ENCODE results near the gene PSMC3IP. TPM values are rescaled to one million over a fixed set of nuclear protein-coding genes. Genes with fewer than 3 reads are reported as not detected.

The PSMC3IP gene
- total and polyA plus RNA-seq, 2 donors (not counting 3 experiments of a cell fraction or from before 2014, with no cell fraction given), result 5.9 to 19.3 TPM

DNA sequence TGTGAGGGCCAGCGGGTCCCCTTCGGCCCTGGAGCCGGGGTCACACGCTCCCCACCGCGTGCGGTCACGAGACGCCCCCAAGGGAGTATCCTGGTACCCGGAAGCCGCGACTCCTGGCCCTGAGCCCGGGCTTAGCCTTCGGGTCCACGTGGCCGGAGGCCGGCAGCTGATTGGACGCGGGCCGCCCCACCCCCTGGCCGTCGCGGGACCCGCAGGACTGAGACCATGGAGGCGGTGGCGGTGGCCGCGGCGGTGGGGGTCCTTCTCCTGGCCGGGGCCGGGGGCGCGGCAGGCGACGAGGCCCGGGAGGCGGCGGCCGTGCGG, 41.5 kb downstream of the PSMC3IP start, which contains the start of gene NAGLU:
TSS of gene NAGLU (plus strand) at position 194 of the 324 bp plus-strand sequence. CDS start at position 226, 32 bp downstream.
- H4K20me1 ChIP-seq (replicated peaks; ENCODE audit: control insufficient read depth, extremely low read depth, insufficient read depth, low read length), result no peaks in the 10 kb centered on the region
- H3K9me3 ChIP-seq (replicated peaks; ENCODE audit: control insufficient read depth, insufficient read depth, low read length), result no peaks in the 10 kb centered on the region
- H3K4me2 ChIP-seq (ENCODE audit: insufficient read depth, low read length), result peak within 1 kb of the TSS; percentile 79
- dilution Hi-C loops (cut with MboI; ENCODE audit: extremely low pct_ligation_motif_present, low sequenced_read_pairs), result no loop called here
- intact Hi-C loops (cut with micrococcal nuclease), result loop anchor here (1.0 to 2.0 kb wide), 2 partner anchors 18 to 19 kb away; no protein-coding TSS in a partner anchor
- peaks cover 4% of the 10 kb centered on the region for H3K79me2 ChIP-seq (ENCODE audit: control insufficient read depth, insufficient read depth, low read length)
- H3K27ac ChIP-seq (ENCODE audit: insufficient read depth, low read depth, low read length), result peak within 1 kb of the TSS; percentile 79
- no TSS peak for BruUV-seq (replicated peaks)
- TF ChIP-seq, protein P1, sequence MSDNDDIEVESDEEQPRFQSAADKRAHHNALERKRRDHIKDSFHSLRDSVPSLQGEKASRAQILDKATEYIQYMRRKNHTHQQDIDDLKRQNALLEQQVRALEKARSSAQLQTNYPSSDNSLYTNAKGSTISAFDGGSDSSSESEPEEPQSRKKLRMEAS (IDR thresholded peaks at IDR 0.05; ENCODE audit: insufficient read depth, insufficient read length), result peak; percentile 93
- no peak for TF ChIP-seq EZH2 (IDR thresholded peaks at IDR 0.05; ENCODE audit: borderline replicate concordance, low read depth, low read length, severe bottlenecking)
- no peak for TF ChIP-seq MYC (IDR thresholded peaks at IDR 0.05; ENCODE audit: low read depth, low read length)
- peak; percentile 79 for TF ChIP-seq POLR2AphosphoS5 (IDR thresholded peaks at IDR 0.05; ENCODE audit: insufficient read depth, low read depth, low read length)
- TF ChIP-seq JUN (IDR thresholded peaks at IDR 0.05; ENCODE audit: borderline replicate concordance, insufficient read depth, insufficient read length, low read depth), result no peak
- TF ChIP-seq POLR2A (IDR thresholded peaks at IDR 0.05; ENCODE audit: low read depth, low read length), result peak; percentile 64
- no peak for TF ChIP-seq GATA2 (IDR thresholded peaks at IDR 0.05; ENCODE audit: insufficient read depth, insufficient read length, low read depth, low read length)
- no peak for TF ChIP-seq FOS (IDR thresholded peaks at IDR 0.05; ENCODE audit: borderline replicate concordance, insufficient read depth, low read length)
- TF ChIP-seq, protein P2, sequence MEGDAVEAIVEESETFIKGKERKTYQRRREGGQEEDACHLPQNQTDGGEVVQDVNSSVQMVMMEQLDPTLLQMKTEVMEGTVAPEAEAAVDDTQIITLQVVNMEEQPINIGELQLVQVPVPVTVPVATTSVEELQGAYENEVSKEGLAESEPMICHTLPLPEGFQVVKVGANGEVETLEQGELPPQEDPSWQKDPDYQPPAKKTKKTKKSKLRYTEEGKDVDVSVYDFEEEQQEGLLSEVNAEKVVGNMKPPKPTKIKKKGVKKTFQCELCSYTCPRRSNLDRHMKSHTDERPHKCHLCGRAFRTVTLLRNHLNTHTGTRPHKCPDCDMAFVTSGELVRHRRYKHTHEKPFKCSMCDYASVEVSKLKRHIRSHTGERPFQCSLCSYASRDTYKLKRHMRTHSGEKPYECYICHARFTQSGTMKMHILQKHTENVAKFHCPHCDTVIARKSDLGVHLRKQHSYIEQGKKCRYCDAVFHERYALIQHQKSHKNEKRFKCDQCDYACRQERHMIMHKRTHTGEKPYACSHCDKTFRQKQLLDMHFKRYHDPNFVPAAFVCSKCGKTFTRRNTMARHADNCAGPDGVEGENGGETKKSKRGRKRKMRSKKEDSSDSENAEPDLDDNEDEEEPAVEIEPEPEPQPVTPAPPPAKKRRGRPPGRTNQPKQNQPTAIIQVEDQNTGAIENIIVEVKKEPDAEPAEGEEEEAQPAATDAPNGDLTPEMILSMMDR (IDR thresholded peaks at IDR 0.05; ENCODE audit: extremely low read depth in 1 of 2, insufficient read depth in 1 of 2, low read depth in 1 of 2, low read length in 2 of 2), result no peak
- CTCF ChIA-PET, result interaction anchor here (0.7 to 3.1 kb wide), 7 partner anchors 9 to 140 kb away, joined by 3 to 14 read pairs (median 4); partner anchors contain the start of genes PLEKHH3 and PSMC3IP
- no peaks in the 10 kb centered on the region for H3K9me1 ChIP-seq (replicated peaks; ENCODE audit: control insufficient read depth, extremely low read depth, insufficient read depth, low read length)
- H3K4me3 ChIP-seq (replicated peaks in 1 of 3; ENCODE audit: insufficient read depth in 1 of 3, low read depth in 1 of 3, low read length in 3 of 3), result peak within 1 kb of the TSS; percentile 29 to 80 (median 49)
- no peaks in the 10 kb centered on the region for H3K27me3 ChIP-seq (ENCODE audit: control insufficient read depth in 2 of 2, insufficient read depth in 2 of 2, low read length in 2 of 2)
- H3K9ac ChIP-seq (replicated peaks; ENCODE audit: extremely low read depth, insufficient read depth, low read length), result peak within 1 kb of the TSS; percentile 80
- H2AFZ ChIP-seq (ENCODE audit: low read depth, low read length), result peak within 1 kb of the TSS; percentile 81
- POLR2A ChIA-PET, result interaction anchor here (1.0 to 1.6 kb wide), 3 partner anchors 16 to 113 kb away, joined by 4 to 5 read pairs (median 4); partner anchors contain the start of gene CAVIN1
- DNase-seq (ENCODE audit: low read depth, low spot score) (peak; percentile 83), FAIRE-seq (peak; percentile 95)
- peaks cover 19% of the 10 kb centered on the region for H3K4me1 ChIP-seq (ENCODE audit: control insufficient read depth, extremely low read depth, insufficient read depth, low read length)
- peaks cover 0 to 3% of the 10 kb centered on the region in 2 experiments for H3K36me3 ChIP-seq (ENCODE audit: control insufficient read depth in 2 of 2, extremely low read depth in 1 of 2, insufficient read depth in 2 of 2, low read length in 2 of 2)

Measured in endothelial cell of umbilical vein (primary cell).